MM.1S (cell line): ENCODE results near the gene OSBPL10.

Source experiments
- CTCF ChIP-seq: fragments of 300-600 bp; sonication (generic); IDR thresholded peaks from 2 replicates; pipeline ENCODE4 v1.5.1; 2016; ENCODE audit warnings: antibody characterized with exemption, low read length, mixed read lengths
- EZH2 ChIP-seq: fragments of 300-600 bp; sonication (generic); optimal IDR thresholded peaks from 2 replicates; pipeline ENCODE3; 2017; ENCODE audit warnings: low read depth, mild to moderate bottlenecking, antibody characterized with exemption, low read length, mixed read lengths

GRCh38 chr3:31777887-31778286 lies 203.2 kb downstream of the OSBPL10 start:
- TF ChIP-seq CTCF (no peak), EZH2 (no peak)
